Measurements from ENCODE around the gene JPT1. TPM values are rescaled to one million over a fixed set of nuclear protein-coding genes. Genes with fewer than 3 reads are reported as not detected.

The JPT1 gene, protein sequence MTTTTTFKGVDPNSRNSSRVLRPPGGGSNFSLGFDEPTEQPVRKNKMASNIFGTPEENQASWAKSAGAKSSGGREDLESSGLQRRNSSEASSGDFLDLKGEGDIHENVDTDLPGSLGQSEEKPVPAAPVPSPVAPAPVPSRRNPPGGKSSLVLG
- 319 and 334 TPM in 2 replicates for total RNA-seq
- long read RNA-seq, partial matches to known transcripts: 1 of 16 reads
- long read RNA-seq, other reads (novel, unspliced or antisense): 14 of 16 reads

DNA sequence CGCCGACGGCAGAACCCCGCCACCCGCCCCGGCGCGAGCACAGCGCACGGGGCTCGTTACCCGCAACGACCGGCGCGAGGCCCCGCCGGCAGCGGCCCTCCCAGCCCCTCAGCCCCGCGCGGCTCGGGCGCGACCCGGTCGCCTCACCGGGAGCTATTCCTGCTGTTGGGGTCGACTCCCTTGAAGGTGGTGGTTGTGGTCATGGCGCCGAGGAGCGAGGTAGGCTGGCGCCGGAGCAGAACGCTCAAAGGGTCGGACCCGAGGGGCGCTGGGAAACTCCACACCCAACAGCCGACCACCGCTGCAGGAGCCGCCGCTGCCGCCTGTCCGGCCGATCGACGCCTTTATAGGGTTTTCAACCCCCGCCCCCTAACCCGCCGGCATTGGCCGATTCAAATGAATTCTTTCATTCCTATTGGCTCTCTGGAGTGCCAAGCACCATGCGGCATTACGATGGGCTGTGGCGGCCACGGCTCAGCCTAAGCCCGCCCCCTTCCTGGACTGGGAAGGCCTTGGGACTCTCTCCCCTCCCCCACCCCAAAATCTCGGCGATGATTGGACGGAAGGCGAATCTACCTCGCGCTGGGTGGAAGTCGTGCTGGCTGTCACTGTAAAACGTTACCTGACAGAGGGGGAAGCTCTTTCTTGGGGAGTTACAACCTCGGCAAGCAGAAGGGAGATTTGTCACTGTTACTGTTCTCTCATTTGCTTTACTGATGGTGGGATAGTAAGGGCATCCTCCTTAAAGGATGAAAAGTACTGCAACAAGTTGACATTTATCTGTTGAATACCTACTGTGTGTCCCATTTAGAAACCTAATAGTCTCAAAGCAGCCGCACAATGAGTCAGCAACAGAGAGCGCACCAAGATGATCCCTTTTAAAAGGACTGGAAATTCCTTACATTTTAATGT lies at the start of gene JPT1:
Gene JPT1, minus strand, starts transcription at position 318 of the 912 bp plus-strand sequence. Its CDS starts 115 bp downstream, at position 203.
- TF ChIP-seq, protein P1, sequence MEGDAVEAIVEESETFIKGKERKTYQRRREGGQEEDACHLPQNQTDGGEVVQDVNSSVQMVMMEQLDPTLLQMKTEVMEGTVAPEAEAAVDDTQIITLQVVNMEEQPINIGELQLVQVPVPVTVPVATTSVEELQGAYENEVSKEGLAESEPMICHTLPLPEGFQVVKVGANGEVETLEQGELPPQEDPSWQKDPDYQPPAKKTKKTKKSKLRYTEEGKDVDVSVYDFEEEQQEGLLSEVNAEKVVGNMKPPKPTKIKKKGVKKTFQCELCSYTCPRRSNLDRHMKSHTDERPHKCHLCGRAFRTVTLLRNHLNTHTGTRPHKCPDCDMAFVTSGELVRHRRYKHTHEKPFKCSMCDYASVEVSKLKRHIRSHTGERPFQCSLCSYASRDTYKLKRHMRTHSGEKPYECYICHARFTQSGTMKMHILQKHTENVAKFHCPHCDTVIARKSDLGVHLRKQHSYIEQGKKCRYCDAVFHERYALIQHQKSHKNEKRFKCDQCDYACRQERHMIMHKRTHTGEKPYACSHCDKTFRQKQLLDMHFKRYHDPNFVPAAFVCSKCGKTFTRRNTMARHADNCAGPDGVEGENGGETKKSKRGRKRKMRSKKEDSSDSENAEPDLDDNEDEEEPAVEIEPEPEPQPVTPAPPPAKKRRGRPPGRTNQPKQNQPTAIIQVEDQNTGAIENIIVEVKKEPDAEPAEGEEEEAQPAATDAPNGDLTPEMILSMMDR (conservative IDR thresholded peaks at IDR 0.05): no peak
- peak within 1 kb of the TSS; percentile 96 for H3K4me3 Mint-ChIP-seq
- peaks cover 14% of the 10 kb centered on the region for H3K27me3 Mint-ChIP-seq (ENCODE audit: low read depth)
- H3K9me3 Mint-ChIP-seq: no peaks in the 10 kb centered on the region
- H3K4me1 Mint-ChIP-seq: peaks cover 25% of the 10 kb centered on the region
- peaks cover 17% of the 10 kb centered on the region for H3K36me3 Mint-ChIP-seq (ENCODE audit: low read depth)
- DNase-seq (ENCODE audit: low read depth, low spot score): peak; percentile 97
- peak within 1 kb of the TSS; percentile 99 for H3K27ac Mint-ChIP-seq (ENCODE audit: unreplicated experiment)

DNA sequence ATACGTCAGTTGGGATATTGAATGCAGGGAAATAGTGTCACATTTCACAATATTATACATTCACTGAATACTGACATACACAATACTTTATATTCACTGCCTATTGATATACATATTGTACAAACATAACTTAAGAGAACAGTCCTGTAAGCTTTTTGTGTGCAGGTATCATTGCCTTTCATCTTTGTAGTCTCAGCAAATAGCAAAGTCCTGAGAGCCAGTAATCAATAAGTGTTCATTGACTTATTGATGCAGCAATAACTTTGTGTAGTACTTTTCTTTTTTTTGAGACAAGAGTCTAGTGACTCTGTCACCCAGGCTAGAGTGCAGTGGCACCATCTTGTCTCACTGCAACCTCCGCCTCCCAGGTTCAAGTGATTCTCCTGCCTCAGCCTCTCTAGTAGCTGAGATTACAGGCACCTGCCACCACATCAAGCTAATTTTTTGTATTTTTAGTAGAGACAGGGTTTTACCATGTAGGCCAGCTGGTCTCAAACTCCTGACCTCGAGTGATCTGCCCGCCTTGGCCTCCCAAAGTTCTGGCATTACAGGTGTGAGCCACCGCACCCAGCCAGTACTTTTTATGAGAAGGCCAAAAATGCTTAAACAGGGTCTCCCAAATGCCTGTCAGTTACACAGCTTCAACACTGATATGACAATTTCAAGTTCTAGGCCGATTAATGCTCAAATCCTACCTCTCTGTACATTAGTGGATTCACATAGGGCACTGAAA lies 45.7 kb upstream of the JPT1 start:
- Mint-ChIP-seq H3K27ac (ENCODE audit: unreplicated experiment) (no peak overlapping the region), H3K9me3 (no peaks in the 10 kb centered on the region), H3K36me3 (ENCODE audit: low read depth) (no peaks in the 10 kb centered on the region), H3K4me1 (peaks cover 5% of the 10 kb centered on the region), H3K4me3 (no peak overlapping the region), H3K27me3 (ENCODE audit: low read depth) (no peaks in the 10 kb centered on the region)
- DNase-seq (ENCODE audit: low read depth, low spot score): no peak
- TF ChIP-seq, protein P1 (conservative IDR thresholded peaks at IDR 0.05): no peak

DNA sequence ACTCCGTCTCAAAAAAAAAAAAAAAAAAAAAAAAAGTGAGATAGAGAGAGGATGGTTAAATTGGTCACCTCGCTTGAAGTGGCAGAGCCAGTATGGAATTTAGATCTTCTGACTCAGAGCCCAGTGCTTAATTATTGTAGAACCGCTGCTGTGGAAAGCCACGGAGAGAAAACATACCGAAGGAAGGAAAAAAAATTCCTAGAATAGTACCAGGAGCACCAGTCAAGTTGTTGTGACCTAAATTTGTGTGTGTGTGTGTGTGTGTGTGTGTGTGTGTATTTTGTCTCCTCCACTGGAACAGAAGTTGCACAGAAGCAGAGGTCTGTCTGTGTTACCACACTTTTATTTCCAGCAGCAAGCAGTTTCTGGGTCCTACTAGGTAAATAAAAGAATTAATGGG lies 40.6 kb upstream of the JPT1 start:
- no peaks in the 10 kb centered on the region for H3K36me3 Mint-ChIP-seq (ENCODE audit: low read depth)
- H3K9me3 Mint-ChIP-seq: no peaks in the 10 kb centered on the region
- TF ChIP-seq, protein P1 (conservative IDR thresholded peaks at IDR 0.05): no peak
- no peaks in the 10 kb centered on the region for H3K4me1 Mint-ChIP-seq
- DNase-seq (ENCODE audit: low read depth, low spot score): no peak
- H3K27ac Mint-ChIP-seq (ENCODE audit: unreplicated experiment): no peak overlapping the region
- H3K4me3 Mint-ChIP-seq: no peak overlapping the region
- no peaks in the 10 kb centered on the region for H3K27me3 Mint-ChIP-seq (ENCODE audit: low read depth)

DNA sequence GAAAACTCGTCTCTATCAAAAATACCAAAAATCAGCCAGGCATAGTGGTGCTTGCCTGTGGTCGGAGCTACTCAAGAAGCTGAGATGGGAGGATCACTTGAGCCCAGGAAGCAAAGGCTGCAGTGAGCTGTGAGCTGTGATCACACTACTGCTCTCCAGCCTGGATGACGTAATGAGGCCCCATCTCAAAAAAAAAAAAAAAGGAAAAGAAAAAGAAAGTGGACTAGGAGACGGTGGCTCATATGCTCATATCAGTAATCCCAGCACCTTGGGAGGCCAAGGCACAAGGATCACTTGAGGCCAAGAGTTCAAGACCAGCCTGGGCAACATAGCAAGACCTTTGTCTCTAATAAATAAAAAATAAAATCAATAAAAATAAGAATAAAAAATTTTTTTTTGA lies 37.3 kb upstream of the JPT1 start:
- Mint-ChIP-seq H3K4me3 (no peak overlapping the region), H3K4me1 (no peaks in the 10 kb centered on the region), H3K9me3 (no peaks in the 10 kb centered on the region), H3K36me3 (ENCODE audit: low read depth) (no peaks in the 10 kb centered on the region), H3K27me3 (ENCODE audit: low read depth) (peaks cover 5% of the 10 kb centered on the region), H3K27ac (ENCODE audit: unreplicated experiment) (no peak overlapping the region)
- DNase-seq (ENCODE audit: low read depth, low spot score): no peak
- TF ChIP-seq, protein P1 (conservative IDR thresholded peaks at IDR 0.05): no peak

DNA sequence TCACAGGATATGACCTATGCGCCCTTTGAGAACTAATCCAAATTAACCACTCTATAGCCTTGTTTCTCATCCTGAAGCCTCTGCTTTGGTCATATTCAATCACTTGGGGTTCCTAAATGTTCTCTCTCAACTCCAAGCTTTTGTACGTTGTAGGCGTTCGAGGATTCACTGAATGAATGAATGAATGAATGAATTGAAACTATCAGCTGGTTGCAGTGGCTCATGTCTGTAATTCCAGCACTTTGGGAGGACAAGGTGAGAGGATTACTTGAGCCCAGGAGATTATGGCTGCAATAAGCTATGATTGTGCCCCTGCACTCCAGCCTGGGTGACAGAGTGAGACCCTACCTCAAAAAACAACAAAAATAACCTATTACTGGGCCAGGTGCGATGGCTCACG lies 34.3 kb upstream of the JPT1 start:
- Mint-ChIP-seq H3K27me3 (ENCODE audit: low read depth) (peaks cover 5% of the 10 kb centered on the region), H3K36me3 (ENCODE audit: low read depth) (peaks cover 6% of the 10 kb centered on the region), H3K27ac (ENCODE audit: unreplicated experiment) (no peak overlapping the region), H3K4me3 (no peak overlapping the region), H3K9me3 (peaks cover 4% of the 10 kb centered on the region), H3K4me1 (peaks cover 10% of the 10 kb centered on the region)
- DNase-seq (ENCODE audit: low read depth, low spot score): no peak
- TF ChIP-seq, protein P1 (conservative IDR thresholded peaks at IDR 0.05): no peak

All from neural crest cell (in vitro differentiated cells).